ENCODE data around the gene PRR19.

Gene PRR19

DNA sequence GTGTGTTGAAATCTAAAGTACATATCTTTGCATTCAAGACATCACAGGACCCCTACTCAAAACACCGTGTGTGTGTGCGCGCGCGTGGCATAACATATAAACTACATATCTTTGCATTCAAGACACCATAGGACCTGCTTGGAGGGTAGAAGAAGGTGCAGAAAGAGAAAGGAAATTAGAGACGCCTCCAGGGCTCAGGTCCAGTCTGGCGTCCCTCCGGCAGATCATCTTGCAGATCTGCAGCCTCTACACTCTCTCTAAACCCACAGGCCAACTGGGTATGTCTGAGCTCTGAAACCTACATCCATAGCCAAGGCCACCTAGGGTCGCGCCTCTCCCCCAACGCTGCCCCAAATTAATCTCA is 1.2 kb downstream of the PRR19 start:
- DNase-seq = no peak

- no peak for DNase-seq
These were observed 1.9 kb downstream of the PRR19 start for GRCh38 chr19:42303876-42304275.

DNA sequence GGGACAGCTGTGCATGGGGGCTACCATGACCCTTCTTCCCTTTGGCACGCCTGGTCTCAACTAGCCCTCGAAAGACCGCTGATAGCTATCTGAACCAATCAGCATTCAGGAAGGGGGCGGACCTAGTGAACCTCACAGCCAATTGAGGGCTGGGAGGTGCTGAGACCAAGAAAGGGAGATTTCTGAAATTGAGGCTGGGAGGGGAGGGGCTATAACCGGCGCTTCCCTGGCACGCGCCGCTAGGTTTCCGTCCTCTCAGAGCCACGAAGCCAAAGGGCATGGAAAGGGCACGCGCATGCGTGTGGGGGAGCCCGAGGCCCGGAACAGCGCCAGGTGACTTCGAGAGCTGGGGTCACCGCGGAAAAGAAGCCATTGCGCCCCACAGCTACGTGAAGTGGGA is 4.7 kb downstream of the PRR19 start:
- DNase-seq = no peak

DNA sequence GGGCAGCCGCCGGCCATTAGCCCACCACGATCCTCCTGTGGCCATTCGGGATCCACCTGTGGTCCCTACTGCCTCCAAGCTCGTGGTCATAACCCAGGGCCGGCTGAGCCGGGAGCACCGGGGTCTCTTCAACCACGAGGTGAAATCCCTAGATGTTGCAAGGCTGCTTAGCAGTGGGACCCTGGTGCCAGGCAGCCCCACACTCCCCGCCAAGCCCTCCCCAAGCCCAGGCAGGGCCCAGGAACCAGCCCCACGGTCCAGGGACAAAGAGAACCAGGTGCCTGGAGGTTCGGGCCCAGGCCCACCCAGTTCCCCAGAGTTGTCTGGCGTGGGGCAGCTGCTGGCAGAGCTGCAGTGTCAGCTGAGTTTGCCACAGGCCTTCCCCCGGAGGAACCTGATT is 7.8 kb downstream of the PRR19 start:
- DNase-seq = no peak

DNA sequence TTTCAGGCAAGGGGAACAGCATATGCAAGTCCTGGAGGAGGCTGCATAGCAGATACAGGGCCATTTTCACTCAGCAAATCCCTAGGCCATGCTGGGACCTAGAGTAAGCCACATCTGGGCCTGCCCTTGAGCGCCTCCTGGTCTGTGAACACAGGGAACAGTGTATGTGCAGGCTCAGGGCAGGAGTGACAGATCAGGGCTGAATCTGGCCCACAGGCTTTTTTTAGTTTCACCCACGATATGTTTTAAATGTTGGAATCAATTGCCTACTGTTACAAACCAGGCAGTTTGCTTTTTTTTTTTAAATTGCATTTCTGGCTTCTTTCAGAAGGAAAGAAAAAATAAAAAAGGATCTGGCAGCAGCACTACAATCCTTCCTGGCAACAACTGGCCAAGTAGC is 9.7 kb downstream of the PRR19 start:
- peak; percentile 32 for DNase-seq

GRCh38 chr19:42312370-42312769 is 10.4 kb downstream of the PRR19 start:
- DNase-seq = no peak

DNA sequence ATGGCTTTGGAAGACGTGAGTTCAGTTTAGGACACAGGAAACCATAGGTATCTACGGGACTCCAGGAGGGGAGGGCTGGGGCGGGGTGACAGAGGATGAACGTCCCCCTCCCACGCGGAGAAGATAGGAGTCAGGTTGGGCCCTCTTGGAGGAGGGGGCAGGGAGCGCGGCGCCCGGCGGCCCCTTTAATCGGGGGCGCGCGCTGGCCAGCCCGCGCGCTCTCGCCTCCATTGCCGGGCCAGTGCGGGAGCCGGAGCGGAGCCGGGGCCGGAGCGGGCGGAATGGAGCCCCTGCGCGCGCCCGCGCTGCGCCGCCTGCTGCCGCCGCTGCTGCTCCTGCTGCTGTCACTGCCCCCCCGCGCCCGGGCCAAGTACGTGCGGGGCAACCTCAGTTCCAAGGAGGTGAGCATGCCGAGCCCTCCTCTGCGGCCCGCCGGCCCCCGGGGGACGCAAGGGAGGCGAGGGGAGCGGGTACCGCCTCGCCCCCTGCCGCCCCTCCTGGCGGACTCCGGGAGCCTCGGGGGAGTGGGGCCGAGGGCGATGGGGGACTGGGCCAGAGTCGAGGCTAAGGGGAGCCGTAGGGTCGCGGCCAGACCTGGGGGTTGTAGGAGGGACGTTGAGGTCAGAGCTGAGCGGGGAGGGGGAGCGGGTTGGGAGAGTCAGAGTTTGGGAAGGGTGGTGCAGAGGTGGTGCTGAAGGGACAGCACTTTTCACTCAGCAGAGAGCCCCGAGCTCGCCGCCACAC is 11.3 kb downstream of the PRR19 start, which contains the start of gene TMEM145:
Gene TMEM145, plus strand, starts transcription at position 214 of the 744 bp plus-strand sequence. Its CDS starts 68 bp downstream, at position 282.
- DNase-seq = peak; percentile 75

DNA sequence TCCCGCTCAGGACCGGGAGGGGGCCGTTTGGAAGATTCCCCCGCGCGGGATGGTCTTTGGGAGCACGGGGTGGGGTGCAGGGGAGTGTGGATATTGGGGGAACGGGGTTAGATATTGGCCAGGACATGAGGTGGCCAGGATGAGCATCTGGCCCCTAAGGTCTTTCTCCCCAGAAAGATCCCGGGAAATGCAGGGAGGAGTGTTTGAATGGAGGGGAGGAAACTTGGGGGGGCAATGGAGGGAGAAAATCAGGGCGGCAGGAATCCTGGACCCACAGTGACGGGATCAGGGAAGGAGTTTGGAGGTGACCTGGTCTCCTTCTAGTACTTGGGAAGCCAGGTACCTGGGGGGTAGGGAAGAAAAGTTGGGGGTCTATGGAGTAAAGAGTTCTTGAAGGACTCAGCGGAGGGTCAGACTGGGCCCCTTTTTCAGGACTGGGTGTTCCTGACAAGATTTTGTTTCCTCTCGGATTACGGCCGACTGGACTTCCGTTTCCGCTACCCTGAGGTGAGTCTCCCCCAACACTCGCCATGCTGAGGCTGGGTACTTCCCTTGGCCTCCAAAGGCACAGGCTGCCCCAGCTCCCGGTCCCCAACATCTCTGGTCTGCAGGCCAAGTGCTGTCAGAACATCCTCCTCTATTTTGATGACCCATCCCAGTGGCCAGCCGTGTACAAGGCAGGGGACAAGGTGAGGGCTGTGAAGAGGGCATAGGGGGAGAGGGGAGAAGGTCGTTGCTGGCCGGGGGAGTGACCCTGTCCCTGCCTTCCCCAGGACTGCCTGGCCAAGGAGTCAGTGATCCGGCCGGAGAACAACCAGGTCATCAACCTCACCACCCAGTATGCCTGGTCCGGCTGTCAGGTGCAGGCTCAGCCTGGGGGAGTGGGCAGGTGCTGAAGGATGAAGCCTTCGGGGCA is 12.2 kb downstream of the PRR19 start:
- no peak for DNase-seq

DNA sequence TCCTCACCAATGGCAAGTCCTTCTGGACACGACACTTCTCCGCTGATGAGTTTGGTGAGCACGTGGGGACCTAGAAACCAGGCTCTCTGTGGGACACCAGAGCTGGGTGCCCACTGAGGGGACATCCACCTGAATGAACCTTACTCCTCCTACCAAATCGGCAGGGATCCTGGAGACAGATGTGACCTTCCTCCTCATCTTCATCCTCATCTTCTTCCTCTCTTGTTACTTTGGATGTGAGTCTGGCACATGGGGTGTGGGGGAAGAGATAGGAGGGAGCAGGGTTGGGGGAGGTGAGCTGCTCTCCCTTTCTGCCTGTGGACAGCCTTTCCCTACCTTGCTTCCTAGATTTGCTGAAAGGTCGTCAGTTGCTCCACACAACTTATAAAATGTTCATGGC is 13.1 kb downstream of the PRR19 start:
- DNase-seq = no peak

DNA sequence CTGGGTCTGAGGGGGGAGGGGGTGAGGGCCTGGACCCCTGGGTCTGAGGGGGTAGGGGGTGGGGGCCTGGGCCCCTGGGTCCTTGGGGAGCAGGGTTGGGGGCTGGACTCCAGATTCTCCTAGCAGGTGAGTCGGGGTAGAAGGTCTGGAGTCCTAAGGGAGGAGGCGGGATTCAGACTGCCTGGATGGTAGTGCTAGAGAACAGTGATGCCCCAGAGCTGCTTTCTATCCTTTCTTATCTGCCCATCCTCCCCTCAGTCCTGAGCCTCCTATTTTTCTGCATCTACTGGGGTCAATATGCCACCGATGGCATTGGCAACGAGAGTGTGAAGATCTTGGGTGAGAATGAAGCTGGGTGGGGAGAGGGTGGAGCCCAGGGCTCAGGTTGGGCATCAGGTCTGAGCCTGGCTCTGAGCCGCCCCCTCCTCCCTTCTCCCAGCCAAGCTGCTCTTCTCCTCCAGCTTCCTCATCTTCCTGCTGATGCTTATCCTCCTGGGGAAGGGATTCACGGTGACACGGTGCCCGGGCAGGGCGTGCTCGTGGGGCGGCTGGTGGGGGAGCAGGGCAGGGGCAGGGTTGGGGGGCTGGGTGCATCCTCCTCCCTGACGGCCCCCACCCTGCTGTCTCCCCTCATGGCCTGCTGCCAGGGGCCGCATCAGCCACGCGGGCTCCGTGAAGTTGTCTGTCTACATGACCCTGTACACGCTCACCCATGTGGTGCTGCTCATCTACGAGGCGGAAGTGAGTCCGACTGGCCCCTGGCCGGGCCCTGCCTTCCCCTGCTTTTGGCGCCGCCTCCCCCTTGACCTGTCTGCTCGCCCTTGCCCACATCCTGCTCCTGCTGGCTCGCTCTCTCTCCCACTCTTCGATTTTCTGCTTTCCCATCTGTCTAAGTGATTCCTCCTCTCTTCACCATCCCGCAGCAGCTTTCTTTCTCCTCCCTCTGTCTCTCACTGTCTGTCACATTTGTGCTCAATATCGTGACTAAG is 14.6 kb downstream of the PRR19 start:
- no peak for DNase-seq

DNA sequence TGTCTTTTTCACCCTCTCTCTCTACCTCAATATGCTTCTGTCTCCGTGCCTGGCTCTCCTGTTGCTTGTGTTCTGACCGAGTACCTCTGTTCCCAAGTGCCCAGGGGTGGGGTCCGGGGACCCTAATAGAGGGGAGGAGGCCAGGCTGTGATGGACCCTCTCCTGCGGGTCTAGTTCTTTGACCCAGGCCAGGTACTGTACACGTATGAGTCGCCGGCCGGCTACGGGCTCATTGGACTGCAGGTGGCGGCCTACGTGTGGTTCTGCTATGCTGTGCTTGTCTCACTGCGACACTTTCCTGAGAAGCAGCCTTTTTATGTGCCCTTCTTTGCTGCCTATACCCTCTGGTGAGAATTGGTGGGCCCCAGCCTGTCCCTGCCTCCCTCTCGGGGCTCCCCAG is 15.6 kb downstream of the PRR19 start:
- DNase-seq = no peak

DNA sequence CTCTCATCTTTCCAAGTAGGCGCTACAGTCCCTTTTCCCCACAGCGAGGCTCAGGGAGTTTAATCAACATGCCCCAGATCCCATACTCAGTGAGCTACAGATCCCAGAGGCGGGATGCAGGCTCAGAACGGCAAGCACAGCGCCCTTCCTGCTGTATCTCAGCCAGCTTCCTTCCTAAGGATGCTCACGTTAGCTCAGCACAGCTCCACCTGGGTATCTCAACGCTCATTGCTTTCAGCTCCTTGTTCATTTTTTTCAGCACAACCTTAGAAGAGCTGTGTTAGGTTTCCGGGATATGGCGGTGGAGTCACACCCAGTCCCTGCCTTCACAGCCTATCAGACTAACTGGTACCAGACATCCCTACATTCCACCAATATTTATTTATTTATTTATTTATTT is 20.4 kb downstream of the PRR19 start:
- DNase-seq = no peak

DNA sequence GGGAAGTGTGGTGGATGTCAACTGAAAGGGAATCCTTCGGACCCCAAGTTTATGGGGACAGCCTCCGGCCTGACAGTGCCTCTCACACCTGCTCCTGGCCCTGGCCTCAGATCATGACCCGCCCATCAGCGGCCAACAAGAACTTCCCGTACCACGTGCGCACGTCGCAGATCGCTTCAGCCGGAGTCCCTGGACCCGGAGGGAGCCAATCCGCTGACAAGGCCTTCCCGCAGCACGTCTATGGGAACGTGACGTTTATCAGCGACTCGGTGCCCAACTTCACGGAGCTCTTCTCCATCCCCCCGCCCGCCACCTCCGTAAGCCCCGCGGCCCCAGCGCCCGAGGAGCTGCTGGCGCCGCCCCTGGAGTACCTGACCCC is 21.5 kb downstream of the PRR19 start:
- no peak for DNase-seq

- DNase-seq = peak; percentile 47
These were observed 22.1 kb downstream of the PRR19 start for GRCh38 chr19:42323852-42324654.

DNA sequence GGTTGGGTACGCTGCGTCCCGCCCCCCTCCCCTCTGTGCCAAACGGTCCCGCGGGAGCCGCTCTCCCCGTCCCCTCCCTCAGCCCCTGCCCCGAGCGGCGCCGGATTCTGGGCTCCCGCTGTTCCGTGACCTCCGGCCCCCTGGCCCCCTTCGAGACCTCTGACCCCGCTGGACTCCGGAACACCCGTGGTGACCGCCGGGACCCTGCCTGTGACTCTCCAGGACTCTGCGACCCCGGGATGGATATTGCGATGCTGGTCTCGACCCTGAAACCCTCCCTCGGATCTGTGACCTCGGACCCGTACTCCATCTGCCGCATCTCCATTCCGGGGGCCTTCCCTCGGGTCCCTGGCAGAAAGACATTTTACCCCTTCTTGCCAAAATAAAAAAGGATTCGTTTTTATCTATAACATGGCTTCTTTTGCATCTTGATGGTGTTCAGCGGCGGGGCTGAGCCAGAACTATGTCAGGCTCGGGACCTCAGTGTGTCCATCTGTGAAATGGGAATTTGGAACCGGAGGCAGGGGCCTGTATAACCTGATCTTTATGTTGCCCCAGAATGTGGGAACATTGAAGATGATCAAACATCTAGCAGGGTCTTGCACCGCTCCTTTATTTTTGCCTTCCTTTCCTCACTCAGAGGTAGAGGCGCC is 22.8 kb downstream of the PRR19 start:
- DNase-seq = no peak

GRCh38 chr19:42325308-42325895 is 23.5 kb downstream of the PRR19 start, which contains the start of gene MEGF8:
Gene MEGF8 (plus strand): TSS chr19:42325635. CDS start chr19:42326244, 609 bp downstream.
- DNase-seq = peak; percentile 99

DNA sequence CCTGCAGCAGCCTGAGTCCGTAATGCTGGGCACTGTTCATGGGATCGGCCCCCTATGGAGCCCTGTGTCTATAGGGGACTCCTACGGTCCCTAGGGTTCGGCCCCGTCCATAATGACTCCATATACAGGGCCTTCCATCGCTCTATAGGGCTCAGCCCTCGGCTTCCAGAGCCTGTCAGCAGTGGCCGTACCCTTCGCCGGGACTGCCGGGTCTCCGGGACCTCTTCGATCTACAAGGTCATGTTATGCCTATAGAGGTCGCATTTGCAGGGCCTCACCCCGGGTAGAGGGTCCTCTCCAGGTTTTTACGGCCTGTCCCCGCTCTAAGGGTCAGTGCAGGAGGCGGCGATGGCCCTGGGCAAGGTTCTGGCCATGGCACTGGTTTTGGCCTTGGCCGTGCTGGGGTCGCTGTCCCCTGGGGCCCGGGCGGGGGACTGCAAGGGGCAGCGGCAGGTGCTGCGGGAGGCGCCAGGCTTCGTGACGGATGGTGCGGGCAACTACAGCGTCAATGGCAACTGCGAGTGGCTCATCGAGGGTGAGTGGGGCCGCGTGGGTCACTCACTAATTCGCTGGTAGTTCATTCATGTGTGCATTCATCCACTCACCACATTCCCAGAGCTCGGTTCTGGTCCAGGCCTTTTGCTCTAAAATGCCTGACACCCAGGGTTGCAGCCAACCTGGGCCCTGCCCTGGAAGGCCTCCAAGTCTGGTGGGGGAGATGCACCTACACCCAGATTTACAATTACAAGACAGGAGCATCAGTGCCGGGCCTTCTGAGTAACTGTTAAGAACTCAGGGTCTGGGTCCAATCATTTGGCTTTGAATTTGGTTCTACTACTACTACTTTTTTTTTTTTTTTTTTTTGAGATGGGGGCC is 24.2 kb downstream of the PRR19 start:
- DNase-seq = peak; percentile 43

GRCh38 chr19:42326969-42327368 is 25.0 kb downstream of the PRR19 start:
- no peak for DNase-seq

- DNase-seq = no peak
These were observed 25.4 kb downstream of the PRR19 start for GRCh38 chr19:42327381-42327780.

- DNase-seq = no peak
These were observed 26.2 kb downstream of the PRR19 start for GRCh38 chr19:42328106-42328505.

All from hematopoietic multipotent progenitor cell treated with erythropoietin and hydrocortisone succinate and interleukin-3 and kit ligand, for 6 days (in vitro differentiated cells).